Measurements from ENCODE around the gene CUX1. TPM values are rescaled to one million over a fixed set of nuclear protein-coding genes. Genes with fewer than 3 reads are reported as not detected.
"Not testable (repeated sequence)": the region's sequence is repeated elsewhere in the genome, so short reads cannot be mapped to it uniquely, and the experiment has no call there.

Gene CUX1
- total RNA-seq, 1 donor = 41.1 TPM

GRCh38 chr7:102119925-102120324, 302.5 kb downstream of the CUX1 start:
- H3K4me3 ChIP-seq (ENCODE audit: low read length) = no peak overlapping the region
- H3K9me3 ChIP-seq (ENCODE audit: low read depth, low read length) = no peaks in the 10 kb centered on the region
- peaks cover 25% of the 10 kb centered on the region for H3K4me1 ChIP-seq (ENCODE audit: insufficient read depth, low read length)
- H3K27me3 ChIP-seq (ENCODE audit: insufficient read depth, low read length) = no peaks in the 10 kb centered on the region

GRCh38 chr7:102120666-102121195, 303.3 kb downstream of the CUX1 start:
- Histone ChIP-seq H3K4me1 (ENCODE audit: insufficient read depth, low read length) (peaks cover 25% of the 10 kb centered on the region), H3K4me3 (ENCODE audit: low read length) (no peak overlapping the region), H3K9me3 (ENCODE audit: low read depth, low read length) (no peaks in the 10 kb centered on the region), H3K27me3 (ENCODE audit: insufficient read depth, low read length) (no peaks in the 10 kb centered on the region)

- H3K9me3 ChIP-seq (ENCODE audit: low read depth, low read length) = no peaks in the 10 kb centered on the region
- H3K4me3 ChIP-seq (ENCODE audit: low read length) = no peak overlapping the region
- peaks cover 25% of the 10 kb centered on the region for H3K4me1 ChIP-seq (ENCODE audit: insufficient read depth, low read length)
- no peaks in the 10 kb centered on the region for H3K27me3 ChIP-seq (ENCODE audit: insufficient read depth, low read length)
Observed at GRCh38 chr7:102122026-102122425, 304.6 kb downstream of the CUX1 start.

GRCh38 chr7:102125127-102125596, 307.7 kb downstream of the CUX1 start:
- Histone ChIP-seq H3K27me3 (ENCODE audit: insufficient read depth, low read length) (no peaks in the 10 kb centered on the region), H3K9me3 (ENCODE audit: low read depth, low read length) (no peaks in the 10 kb centered on the region), H3K4me3 (ENCODE audit: low read length) (no peak overlapping the region), H3K4me1 (ENCODE audit: insufficient read depth, low read length) (peaks cover 25% of the 10 kb centered on the region)

GRCh38 chr7:102128303-102128702, 310.9 kb downstream of the CUX1 start:
- Histone ChIP-seq H3K9me3 (ENCODE audit: low read depth, low read length) (no peaks in the 10 kb centered on the region), H3K4me3 (ENCODE audit: low read length) (no peak overlapping the region), H3K27me3 (ENCODE audit: insufficient read depth, low read length) (no peaks in the 10 kb centered on the region), H3K4me1 (ENCODE audit: insufficient read depth, low read length) (peaks cover 15% of the 10 kb centered on the region)

- Histone ChIP-seq H3K4me1 (ENCODE audit: insufficient read depth, low read length) (peaks cover 15% of the 10 kb centered on the region), H3K4me3 (ENCODE audit: low read length) (no peak overlapping the region), H3K9me3 (ENCODE audit: low read depth, low read length) (no peaks in the 10 kb centered on the region), H3K27me3 (ENCODE audit: insufficient read depth, low read length) (no peaks in the 10 kb centered on the region)
Observed at GRCh38 chr7:102129636-102130370, 312.4 kb downstream of the CUX1 start.

GRCh38 chr7:102132209-102132752, 314.9 kb downstream of the CUX1 start:
- H3K4me3 ChIP-seq (ENCODE audit: low read length) = no peak overlapping the region
- H3K27me3 ChIP-seq (ENCODE audit: insufficient read depth, low read length) = no peaks in the 10 kb centered on the region
- no peaks in the 10 kb centered on the region for H3K9me3 ChIP-seq (ENCODE audit: low read depth, low read length)
- H3K4me1 ChIP-seq (ENCODE audit: insufficient read depth, low read length) = peaks cover 15% of the 10 kb centered on the region

- H3K9me3 ChIP-seq (ENCODE audit: low read depth, low read length) = no peaks in the 10 kb centered on the region
- no peaks in the 10 kb centered on the region for H3K27me3 ChIP-seq (ENCODE audit: insufficient read depth, low read length)
- peaks cover 25% of the 10 kb centered on the region for H3K4me1 ChIP-seq (ENCODE audit: insufficient read depth, low read length)
- no peak overlapping the region for H3K4me3 ChIP-seq (ENCODE audit: low read length)
Observed at GRCh38 chr7:102138676-102139075, 321.2 kb downstream of the CUX1 start.

- Histone ChIP-seq H3K4me1 (ENCODE audit: insufficient read depth, low read length) (peaks cover 25% of the 10 kb centered on the region), H3K4me3 (ENCODE audit: low read length) (no peak overlapping the region), H3K27me3 (ENCODE audit: insufficient read depth, low read length) (no peaks in the 10 kb centered on the region), H3K9me3 (ENCODE audit: low read depth, low read length) (no peaks in the 10 kb centered on the region)
Observed at GRCh38 chr7:102140952-102141370, 323.5 kb downstream of the CUX1 start.

- peaks cover 31% of the 10 kb centered on the region for H3K4me1 ChIP-seq (ENCODE audit: insufficient read depth, low read length)
- H3K9me3 ChIP-seq (ENCODE audit: low read depth, low read length); H3K27me3 ChIP-seq (ENCODE audit: insufficient read depth, low read length); H3K4me3 ChIP-seq (ENCODE audit: low read length): not testable (repeated sequence)
Observed at GRCh38 chr7:102142433-102142832, 325.0 kb downstream of the CUX1 start.

GRCh38 chr7:102146122-102146521, 328.7 kb downstream of the CUX1 start:
- H3K27me3 ChIP-seq (ENCODE audit: insufficient read depth, low read length) = no peaks in the 10 kb centered on the region
- no peak overlapping the region for H3K4me3 ChIP-seq (ENCODE audit: low read length)
- H3K9me3 ChIP-seq (ENCODE audit: low read depth, low read length) = no peaks in the 10 kb centered on the region
- H3K4me1 ChIP-seq (ENCODE audit: insufficient read depth, low read length) = peaks cover 17% of the 10 kb centered on the region

- no peak overlapping the region for H3K4me3 ChIP-seq (ENCODE audit: low read length)
Observed at GRCh38 chr7:102147008-102147407, 329.6 kb downstream of the CUX1 start.

GRCh38 chr7:102148799-102149198, 331.4 kb downstream of the CUX1 start:
- Histone ChIP-seq H3K4me3 (ENCODE audit: low read length) (no peak overlapping the region), H3K4me1 (ENCODE audit: insufficient read depth, low read length) (peaks cover 6% of the 10 kb centered on the region), H3K9me3 (ENCODE audit: low read depth, low read length) (no peaks in the 10 kb centered on the region), H3K27me3 (ENCODE audit: insufficient read depth, low read length) (no peaks in the 10 kb centered on the region)

More at GRCh38 chr7:102147008-102147407, 329.6 kb downstream of the CUX1 start:
- no peaks in the 10 kb centered on the region for H3K27me3 ChIP-seq (ENCODE audit: insufficient read depth, low read length)
- H3K9me3 ChIP-seq (ENCODE audit: low read depth, low read length) = no peaks in the 10 kb centered on the region
- H3K4me1 ChIP-seq (ENCODE audit: insufficient read depth, low read length) = peaks cover 8% of the 10 kb centered on the region

- peaks cover 6% of the 10 kb centered on the region for H3K4me1 ChIP-seq (ENCODE audit: insufficient read depth, low read length)
- no peak overlapping the region for H3K4me3 ChIP-seq (ENCODE audit: low read length)
- H3K27me3 ChIP-seq (ENCODE audit: insufficient read depth, low read length) = no peaks in the 10 kb centered on the region
- no peaks in the 10 kb centered on the region for H3K9me3 ChIP-seq (ENCODE audit: low read depth, low read length)
Observed at GRCh38 chr7:102149416-102149815, 332.0 kb downstream of the CUX1 start.

- H3K9me3 ChIP-seq (ENCODE audit: low read depth, low read length) = no peaks in the 10 kb centered on the region
- peaks cover 6% of the 10 kb centered on the region for H3K4me1 ChIP-seq (ENCODE audit: insufficient read depth, low read length)
- no peaks in the 10 kb centered on the region for H3K27me3 ChIP-seq (ENCODE audit: insufficient read depth, low read length)
- no peak overlapping the region for H3K4me3 ChIP-seq (ENCODE audit: low read length)
Observed at GRCh38 chr7:102150266-102150665, 332.8 kb downstream of the CUX1 start.

All from mononuclear cell (primary cell).